Measurements from ENCODE around the gene PIGM.

DNA sequence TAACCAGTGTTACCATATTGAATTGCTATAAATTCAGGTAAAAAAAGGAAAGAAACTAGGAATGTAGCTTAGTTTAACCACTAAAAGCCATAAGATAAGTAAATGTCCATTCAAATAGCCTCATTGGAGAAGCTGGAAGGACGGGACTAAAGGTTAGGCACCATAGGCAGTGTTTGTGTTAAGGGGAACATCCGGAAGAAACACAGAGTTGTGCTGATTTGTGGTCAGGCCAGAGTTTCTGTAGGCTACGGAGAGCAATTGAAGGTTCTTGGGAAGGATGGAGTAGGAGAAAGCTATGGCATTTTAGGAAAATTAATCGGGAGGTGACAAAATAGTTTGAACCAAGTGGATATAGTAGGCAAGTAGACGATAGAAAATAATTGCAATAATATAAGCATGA is 39.5 kb upstream of the PIGM start:
- TF ChIP-seq, protein P1, sequence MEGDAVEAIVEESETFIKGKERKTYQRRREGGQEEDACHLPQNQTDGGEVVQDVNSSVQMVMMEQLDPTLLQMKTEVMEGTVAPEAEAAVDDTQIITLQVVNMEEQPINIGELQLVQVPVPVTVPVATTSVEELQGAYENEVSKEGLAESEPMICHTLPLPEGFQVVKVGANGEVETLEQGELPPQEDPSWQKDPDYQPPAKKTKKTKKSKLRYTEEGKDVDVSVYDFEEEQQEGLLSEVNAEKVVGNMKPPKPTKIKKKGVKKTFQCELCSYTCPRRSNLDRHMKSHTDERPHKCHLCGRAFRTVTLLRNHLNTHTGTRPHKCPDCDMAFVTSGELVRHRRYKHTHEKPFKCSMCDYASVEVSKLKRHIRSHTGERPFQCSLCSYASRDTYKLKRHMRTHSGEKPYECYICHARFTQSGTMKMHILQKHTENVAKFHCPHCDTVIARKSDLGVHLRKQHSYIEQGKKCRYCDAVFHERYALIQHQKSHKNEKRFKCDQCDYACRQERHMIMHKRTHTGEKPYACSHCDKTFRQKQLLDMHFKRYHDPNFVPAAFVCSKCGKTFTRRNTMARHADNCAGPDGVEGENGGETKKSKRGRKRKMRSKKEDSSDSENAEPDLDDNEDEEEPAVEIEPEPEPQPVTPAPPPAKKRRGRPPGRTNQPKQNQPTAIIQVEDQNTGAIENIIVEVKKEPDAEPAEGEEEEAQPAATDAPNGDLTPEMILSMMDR (IDR thresholded peaks at IDR 0.05), result no peak
- TF ChIP-seq EP300 (IDR thresholded peaks at IDR 0.05), result no peak
